Vagina (tissue), 2 donors: ENCODE measurements around the gene SMC1B.

Source experiments
- CTCF ChIP-seq, 3 experiments: fragments of 450-650 bp in 2 of 3; fragments of 200-600 bp in 1 of 3; sonication (generic) in 1 of 3; IDR thresholded peaks; one replicate each; pipeline ENCODE4 v1.5.1; 2017 to 2019; ENCODE audit warnings: antibody characterized with exemption in 3 of 3, mild to moderate bottlenecking in 2 of 3, moderate library complexity in 2 of 3
- POLR2A ChIP-seq, 2 donors: fragments of 450-650 bp; IDR thresholded peaks; one replicate each; pipeline ENCODE4 v1.6.1; 2017; ENCODE audit warnings: antibody characterized with exemption in 2 of 2, mild to moderate bottlenecking in 2 of 2, moderate library complexity in 2 of 2

- TF ChIP-seq CTCF (IDR thresholded peaks at IDR 0.05), result no peak
- TF ChIP-seq POLR2A (IDR thresholded peaks at IDR 0.05), result no peak
These were observed 100.5 kb downstream of the SMC1B start for GRCh38 chr22:45312856-45313255.
